Measurements from ENCODE around the gene DLST.
A peak's percentile ranks its signal among the peaks of the same experiment; 100 is the strongest.

DLST gene

DNA sequence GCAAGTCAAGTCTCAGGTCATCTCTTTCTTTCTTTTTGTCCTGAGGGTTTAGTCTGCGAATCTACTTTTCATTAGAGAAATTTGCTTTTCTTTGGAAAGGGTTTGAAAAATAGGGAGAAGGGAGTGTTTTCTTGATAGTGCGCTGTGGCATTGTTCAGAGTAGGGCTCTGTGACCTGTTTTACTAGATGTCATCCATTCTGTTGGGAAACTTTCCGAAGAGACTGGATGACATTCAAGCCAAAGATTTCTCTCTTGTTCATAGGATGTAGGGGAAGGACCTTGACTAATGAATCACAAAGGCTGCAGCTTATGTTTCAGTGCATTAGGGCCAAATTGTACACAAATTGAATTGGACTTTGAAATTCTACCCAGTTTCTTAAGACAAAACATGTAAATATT lies 14.7 kb downstream of the DLST start:
- DNase-seq (ENCODE audit: low read depth in 2 of 2) = no peak

GRCh38 chr14:74897642-74898041 lies 15.9 kb downstream of the DLST start:
- DNase-seq (ENCODE audit: low read depth in 2 of 2) = no peak

DNA sequence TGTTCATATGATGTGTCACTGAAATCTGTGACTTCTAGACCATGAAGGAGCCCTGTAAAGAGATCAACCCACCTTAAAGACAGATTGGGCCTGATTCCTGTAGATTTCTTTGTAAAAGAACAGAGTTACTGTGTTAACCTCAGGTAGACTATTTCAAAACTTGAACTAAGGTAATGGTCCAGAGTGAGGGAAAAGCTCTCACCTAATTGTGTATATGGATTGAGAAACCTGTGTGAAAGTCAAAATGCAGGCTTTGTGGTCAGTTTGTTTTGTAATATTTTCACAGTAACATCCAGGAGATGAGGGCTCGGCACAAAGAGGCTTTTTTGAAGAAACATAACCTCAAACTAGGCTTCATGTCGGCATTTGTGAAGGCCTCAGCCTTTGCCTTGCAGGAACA lies 16.4 kb downstream of the DLST start:
- DNase-seq (ENCODE audit: low read depth in 2 of 2) = no peak

DNA sequence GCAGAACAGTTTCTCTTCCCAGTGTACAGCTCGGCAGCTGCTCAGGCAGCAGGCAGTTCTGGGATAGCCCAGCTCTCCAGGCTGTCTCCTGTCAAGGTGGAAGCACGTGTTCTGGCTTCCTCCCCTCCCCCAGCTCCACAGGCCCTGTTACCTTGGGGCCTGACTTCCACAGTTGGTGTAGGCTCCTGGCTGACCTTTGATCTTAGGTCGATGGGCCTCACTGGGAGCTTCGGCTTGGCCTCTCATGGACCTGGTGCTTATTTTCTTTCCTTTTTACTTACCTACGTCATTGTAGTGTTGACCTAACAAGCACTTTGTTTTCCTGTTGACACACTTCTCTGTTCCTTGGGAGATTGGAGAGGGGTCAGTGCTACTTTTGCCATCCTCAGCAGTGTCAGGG lies 17.0 kb downstream of the DLST start:
- no peak for DNase-seq (ENCODE audit: low read depth in 2 of 2)

DNA sequence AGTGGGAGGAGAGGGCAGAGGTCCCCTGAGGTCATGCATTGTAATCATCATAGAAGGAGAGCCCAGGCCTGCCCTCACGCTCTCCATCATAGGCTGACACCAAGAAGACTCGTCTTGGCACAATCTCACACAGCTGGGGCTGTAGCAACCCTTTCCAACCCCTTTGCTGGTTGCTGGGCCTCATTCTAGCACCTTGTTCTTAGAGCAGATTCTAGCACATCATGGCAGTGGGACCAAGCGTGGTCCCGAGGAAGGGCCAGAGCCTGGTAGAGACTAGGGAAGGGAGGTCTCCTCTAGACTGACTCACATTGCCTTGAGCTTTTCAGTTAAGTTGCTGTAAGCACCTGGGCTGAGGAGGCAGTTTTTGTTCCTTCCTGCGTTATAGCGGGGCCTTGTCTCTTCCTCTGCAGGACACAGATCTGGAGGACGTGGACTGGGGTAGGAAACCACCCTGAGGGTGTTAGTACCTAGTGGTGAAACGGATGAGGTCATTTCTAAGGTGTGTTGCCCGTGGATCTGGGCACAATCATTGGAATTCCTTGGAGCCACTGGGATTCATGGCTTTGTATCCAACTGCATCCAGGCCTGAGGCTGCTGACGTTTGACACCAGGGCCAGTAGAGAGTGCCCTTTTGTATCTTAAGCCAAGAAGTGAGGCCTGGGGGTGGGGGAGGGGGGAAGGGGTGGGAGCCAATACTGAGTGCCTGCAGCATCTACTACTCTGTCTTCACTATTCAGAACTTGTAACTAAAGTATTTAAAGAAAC lies 21.4 kb downstream of the DLST start:
- no peak for DNase-seq (ENCODE audit: low read depth in 2 of 2)

DNA sequence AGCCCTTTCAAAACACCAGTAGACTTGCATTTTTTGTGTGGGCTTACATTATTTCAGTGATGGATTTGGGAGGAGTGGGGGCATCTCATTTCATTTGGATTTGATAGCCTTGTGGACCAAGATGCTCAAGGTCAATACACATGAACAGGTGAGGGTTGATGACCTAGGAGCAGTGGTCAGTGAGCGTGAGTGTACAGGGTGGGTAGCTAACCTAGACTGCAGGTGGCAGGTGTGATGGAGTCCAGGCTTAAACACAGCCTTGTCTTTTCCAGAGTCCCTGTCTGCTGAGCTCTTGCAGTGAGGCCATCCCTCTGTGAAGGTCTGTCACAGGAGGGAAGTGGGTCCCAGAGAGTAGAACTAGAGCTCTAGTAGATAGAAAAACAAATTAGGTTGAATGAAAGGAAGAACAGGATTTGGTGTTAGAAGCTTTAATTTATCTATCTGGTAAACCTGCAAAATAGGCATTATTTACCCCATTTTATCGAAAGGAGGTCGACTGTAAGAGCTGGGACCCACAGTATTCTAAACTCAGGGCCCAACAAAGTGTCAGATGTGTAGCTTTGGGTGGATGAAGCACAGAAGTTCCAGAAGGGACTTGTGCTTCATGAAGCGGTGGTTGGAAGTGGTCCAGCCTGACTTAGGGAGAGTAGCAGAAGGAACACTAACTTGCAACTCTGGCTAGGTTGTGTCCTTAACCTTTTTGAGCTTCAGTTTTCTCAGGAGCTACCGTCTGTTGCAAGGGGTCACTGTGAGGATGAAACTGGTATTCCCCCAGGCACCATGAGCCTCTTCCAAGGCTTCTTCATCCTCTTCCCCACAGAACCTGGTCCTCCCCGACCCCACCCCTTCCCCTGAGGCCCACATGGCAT lies 23.2 kb downstream of the DLST start:
- DNase-seq (ENCODE audit: low read depth in 2 of 2) = no peak

- DNase-seq (ENCODE audit: low read depth in 2 of 2) = peak; percentile 70 to 76
Measured at GRCh38 chr14:74905595-74906142, 24.0 kb downstream of the DLST start.

GRCh38 chr14:74906925-74907521 lies 25.3 kb downstream of the DLST start:
- DNase-seq (ENCODE audit: low read depth in 2 of 2) = no peak

GRCh38 chr14:74907744-74908143 lies 26.0 kb downstream of the DLST start:
- DNase-seq (ENCODE audit: low read depth in 2 of 2) = no peak

- DNase-seq (ENCODE audit: low read depth in 2 of 2) = no peak
Measured at GRCh38 chr14:74908861-74909341, 27.2 kb downstream of the DLST start.

DNA sequence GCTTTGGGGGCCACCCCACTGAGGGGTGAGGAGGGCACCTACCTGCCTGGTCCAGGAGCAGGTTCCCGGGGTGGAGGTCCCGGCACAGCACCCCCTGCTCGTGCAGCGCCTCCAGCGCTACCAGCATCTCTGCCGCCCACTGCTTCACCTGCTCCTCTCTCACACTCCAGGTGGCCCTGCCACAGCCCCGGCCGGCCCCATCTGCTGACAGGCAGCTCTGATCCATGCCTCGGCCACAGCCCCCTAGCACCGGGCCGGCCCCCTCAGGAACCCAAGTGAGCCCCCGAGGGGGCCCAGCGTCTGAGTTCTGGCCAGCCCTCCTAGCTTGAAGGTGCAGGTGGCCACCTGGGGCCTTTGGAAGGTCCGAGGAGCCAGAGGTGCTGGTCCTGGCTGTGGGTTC lies 27.8 kb downstream of the DLST start:
- DNase-seq (ENCODE audit: low read depth in 2 of 2) = no peak

DNA sequence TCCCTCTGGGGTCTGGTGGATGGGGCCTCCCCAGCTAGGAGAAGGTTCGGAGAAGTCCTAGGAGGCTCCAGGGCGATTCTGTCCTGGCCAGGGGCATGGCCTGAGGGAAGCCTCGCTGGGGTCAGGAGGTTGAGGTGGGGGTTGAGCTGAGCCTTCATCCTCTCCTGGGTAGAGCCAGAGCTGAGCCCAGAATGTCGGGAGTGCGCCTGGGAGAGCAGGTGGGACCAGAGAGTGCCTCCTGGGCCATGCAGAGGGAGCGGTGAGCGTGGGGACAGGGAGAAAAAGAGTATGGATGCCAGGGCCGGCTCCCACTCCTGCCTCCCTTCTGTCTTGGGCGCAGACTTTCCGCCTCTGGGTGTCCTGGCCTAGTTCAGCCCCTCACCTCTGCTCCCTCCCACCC lies 28.2 kb downstream of the DLST start:
- no peak for DNase-seq (ENCODE audit: low read depth in 2 of 2)

DNA sequence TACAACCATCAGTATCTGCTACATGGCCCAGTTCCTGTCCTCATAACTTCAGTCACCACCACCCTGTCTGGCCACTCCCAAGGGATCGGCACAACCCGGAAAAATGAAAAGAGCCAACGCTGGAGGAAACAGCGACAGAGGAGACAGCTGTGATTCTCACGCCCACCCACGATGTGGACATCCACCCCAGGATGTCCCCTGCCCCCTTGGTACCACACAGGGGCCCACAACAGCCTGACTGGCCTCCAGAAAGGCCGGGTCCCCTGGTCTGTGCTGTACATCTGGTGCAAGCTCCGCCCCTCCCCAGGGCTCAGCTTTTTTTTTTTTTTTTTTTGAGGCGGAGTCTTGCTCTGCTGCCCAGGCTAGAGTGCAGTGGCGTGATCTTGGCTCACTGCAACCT lies 28.8 kb downstream of the DLST start:
- DNase-seq (ENCODE audit: low read depth in 2 of 2) = no peak

- DNase-seq (ENCODE audit: low read depth in 2 of 2) = no peak
Measured at GRCh38 chr14:74911221-74911620, 29.5 kb downstream of the DLST start.

DNA sequence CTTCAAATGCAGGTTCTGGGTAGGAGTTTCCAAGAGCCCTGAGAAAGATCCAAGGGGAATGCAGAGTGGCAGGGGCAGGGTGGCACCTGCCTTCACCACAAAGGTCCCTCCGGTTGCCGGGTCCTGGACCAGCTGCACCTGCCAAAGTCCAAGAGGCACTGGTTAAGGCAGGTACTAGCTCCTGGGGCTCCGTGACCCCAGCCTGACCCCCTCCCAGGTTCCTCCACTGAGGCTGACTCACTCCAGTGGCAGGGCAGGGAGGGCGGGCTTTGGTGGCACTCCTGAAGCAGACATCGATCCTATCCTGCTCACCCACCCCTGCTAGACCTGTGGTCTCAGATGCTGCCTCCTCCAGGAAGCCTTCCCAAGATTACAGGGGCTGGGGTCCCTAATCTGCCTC lies 30.0 kb downstream of the DLST start:
- no peak for DNase-seq (ENCODE audit: low read depth in 2 of 2)

GRCh38 chr14:74912111-74912510 lies 30.4 kb downstream of the DLST start:
- no peak for DNase-seq (ENCODE audit: low read depth in 2 of 2)

DNA sequence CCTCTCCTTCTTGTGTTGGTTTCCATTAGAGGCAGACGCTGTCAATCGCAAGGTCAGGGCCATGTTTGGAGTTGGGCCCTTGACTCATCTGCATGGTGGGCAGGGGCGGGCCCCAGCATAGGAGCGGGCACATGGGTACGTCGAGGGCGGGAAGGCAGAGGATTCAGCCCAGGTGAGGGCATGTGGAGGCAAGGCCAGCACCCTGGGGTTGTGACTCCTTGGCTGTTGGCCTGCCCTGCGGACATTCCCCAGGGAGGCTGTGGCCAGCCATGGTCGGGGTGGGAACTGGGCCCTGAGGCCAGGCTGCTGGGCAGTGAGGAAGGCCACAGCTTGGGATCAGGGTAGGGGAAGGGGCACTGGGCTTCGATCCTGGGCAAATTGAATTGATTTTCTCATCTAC lies 31.1 kb downstream of the DLST start:
- DNase-seq (ENCODE audit: low read depth in 2 of 2) = no peak

DNA sequence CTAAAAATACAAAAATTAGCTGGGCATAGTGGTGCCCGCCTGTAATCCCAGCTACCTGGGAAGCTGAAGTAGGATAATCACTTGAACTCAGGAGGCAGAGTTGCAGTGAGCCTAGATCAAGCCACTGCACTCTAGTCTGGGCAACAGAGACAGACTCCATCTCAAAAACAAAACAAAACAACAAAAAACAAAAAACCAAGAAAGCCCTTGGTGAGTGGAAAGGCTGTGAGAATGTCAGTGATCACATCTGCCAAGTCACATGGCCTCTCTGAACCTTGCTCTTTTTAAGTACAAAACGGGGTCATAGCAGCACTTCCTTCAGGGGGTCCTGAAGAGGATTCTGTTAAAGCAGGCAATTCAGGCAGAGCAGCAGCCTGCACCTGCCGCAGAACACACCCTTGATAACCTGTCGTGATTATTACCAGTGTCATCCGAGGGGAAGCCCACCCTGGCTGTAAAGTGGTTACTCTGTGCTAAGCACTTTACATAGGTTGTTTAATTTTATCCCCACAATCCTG lies 31.7 kb downstream of the DLST start:
- no peak for DNase-seq (ENCODE audit: low read depth in 2 of 2)

GRCh38 chr14:74913986-74914573 lies 32.4 kb downstream of the DLST start:
- no peak for DNase-seq (ENCODE audit: low read depth in 2 of 2)

DNA sequence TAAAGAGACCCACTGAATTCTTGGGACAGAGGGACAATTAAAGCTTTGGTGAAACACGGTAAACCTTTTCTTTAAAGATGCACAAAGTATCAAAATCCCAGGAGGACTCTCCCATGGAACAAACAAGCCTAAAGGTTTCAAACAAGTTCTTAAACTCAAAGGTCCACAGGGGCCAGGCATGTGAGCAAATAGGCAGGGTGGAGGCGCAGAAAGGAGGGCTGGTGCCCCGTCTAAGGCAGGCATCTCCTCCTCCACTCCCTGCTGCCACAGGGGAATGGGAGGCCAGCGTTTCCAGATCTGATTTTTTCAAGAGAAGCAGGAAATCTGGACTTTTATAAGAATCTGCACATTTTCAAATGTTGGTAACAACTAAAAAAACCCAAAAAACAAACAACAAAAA lies 33.7 kb downstream of the DLST start:
- DNase-seq (ENCODE audit: low read depth in 2 of 2) = no peak

GRCh38 chr14:74915826-74916225 lies 34.1 kb downstream of the DLST start:
- no peak for DNase-seq (ENCODE audit: low read depth in 2 of 2)

DNA sequence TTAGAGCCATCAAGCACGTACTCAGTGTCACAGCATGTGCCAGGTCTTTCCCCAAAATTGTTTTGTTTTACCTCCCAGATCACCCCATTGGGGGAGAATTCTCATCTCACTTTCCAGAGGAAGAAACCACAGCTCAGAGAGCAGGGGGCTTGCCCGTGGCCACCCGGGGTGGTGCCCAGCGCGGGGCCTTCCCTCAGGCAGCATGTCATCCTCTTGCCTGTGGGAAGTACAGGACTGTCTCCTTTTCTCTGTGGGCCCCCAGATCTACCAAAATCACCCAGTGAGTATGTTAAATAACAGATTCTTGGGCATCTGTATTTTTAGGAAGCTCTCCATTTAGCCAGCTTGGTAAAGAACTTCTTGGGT lies 35.4 kb downstream of the DLST start:
- no peak for DNase-seq (ENCODE audit: low read depth in 2 of 2)
